Mesodermal cell (in vitro differentiated cells): ENCODE results near the gene GBP5.
"Not testable (repeated sequence)": the region's sequence is repeated elsewhere in the genome, so short reads cannot be mapped to it uniquely, and the experiment has no call there.

Experiments used
- H3K27ac ChIP-seq: 2 replicates; pipeline ENCODE4 v1.7.0; 2013; ENCODE audit warnings: mild to moderate bottlenecking, low read depth, low read length, moderate library complexity; ENCODE audit not compliant: severe bottlenecking
- H3K36me3 ChIP-seq: 2 replicates; pipeline ENCODE4 v1.7.1; 2013; ENCODE audit warnings: mild to moderate bottlenecking, low read length, moderate library complexity; ENCODE audit not compliant: control insufficient read depth, insufficient read depth
- H3K4me1 ChIP-seq: one replicate; pipeline ENCODE4 v1.7.1; 2013; ENCODE audit warnings: mild to moderate bottlenecking, low read length; ENCODE audit not compliant: insufficient read depth, control insufficient read depth, poor library complexity, severe bottlenecking
- H3K4me3 ChIP-seq: 2 replicates; pipeline ENCODE4 v1.7.0; 2013; ENCODE audit warnings: low read length, control low read depth, mild to moderate bottlenecking; ENCODE audit not compliant: insufficient read depth, poor library complexity, severe bottlenecking; ENCODE audit errors: extremely low read depth
- H3K9me3 ChIP-seq: 2 replicates; pipeline ENCODE4 v1.7.1; 2013; ENCODE audit warnings: mild to moderate bottlenecking, low read length, moderate library complexity; ENCODE audit not compliant: control insufficient read depth
- WGBS, 2 experiments: methylation state at CpG; one replicate each; pipeline ENCODE4 v1.1.5; 2013; ENCODE audit warnings: missing lambda C conversion rate in 2 of 2; ENCODE audit not compliant: insufficient coverage in 2 of 2; 5-methylcytosine and 5-hydroxymethylcytosine counted together

GBP5 gene

GRCh38 chr1:89302697-89303332, 30.2 kb upstream of the GBP5 start:
- Histone ChIP-seq H3K9me3 (no peaks in the 10 kb centered on the region), H3K4me3 (no peak overlapping the region), H3K4me1 (no peaks in the 10 kb centered on the region), H3K36me3 (no peaks in the 10 kb centered on the region), H3K27ac (no peak overlapping the region)
- WGBS, 2 experiments, result 91 to 97% methylated on average over 10 to 17 of the region's 25 CpGs

- not testable (repeated sequence) for H3K27ac ChIP-seq, H3K36me3 ChIP-seq, H3K4me3 ChIP-seq, H3K4me1 ChIP-seq, H3K9me3 ChIP-seq
- WGBS, 2 experiments, result no CpG with 5 or more reads among the region's 3 CpGs
These were observed 27.2 kb upstream of the GBP5 start for GRCh38 chr1:89299739-89300463.

GRCh38 chr1:89298461-89298860, 25.8 kb upstream of the GBP5 start:
- Histone ChIP-seq H3K4me3 (no peak overlapping the region), H3K36me3 (no peaks in the 10 kb centered on the region), H3K27ac (no peak overlapping the region), H3K9me3 (no peaks in the 10 kb centered on the region), H3K4me1 (no peaks in the 10 kb centered on the region)

GRCh38 chr1:89295187-89295586, 22.5 kb upstream of the GBP5 start:
- H3K4me3 ChIP-seq, result no peak overlapping the region
- WGBS, 2 experiments, result no CpG with 5 or more reads among the region's 1 CpG
- H3K36me3 ChIP-seq, result no peaks in the 10 kb centered on the region
- no peaks in the 10 kb centered on the region for H3K4me1 ChIP-seq
- H3K27ac ChIP-seq, result no peak overlapping the region
- no peaks in the 10 kb centered on the region for H3K9me3 ChIP-seq

DNA sequence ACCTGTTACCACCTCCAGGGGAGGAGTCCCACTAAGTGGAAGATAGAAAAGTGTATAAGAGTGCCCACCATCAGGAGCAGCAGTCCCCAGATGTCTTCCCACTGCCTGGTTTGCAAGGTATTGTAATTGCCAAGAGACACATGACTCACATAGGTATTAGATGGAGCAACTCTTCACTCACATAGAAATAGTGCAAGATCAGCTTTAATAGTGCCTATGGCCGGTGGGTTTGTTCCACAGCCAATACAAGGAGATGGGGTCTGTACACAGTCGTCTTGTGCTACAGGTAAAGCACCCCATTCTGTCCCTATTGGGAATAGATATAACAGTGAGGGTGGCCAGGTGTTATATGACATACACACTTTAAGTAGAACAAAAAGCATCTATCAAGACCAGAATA, 18.6 kb upstream of the GBP5 start:
- no peaks in the 10 kb centered on the region for H3K4me1 ChIP-seq
- no peak overlapping the region for H3K27ac ChIP-seq
- H3K4me3 ChIP-seq, result no peak overlapping the region
- WGBS, 2 experiments, result no CpG with 5 or more reads among the region's 2 CpGs
- no peaks in the 10 kb centered on the region for H3K9me3 ChIP-seq
- no peaks in the 10 kb centered on the region for H3K36me3 ChIP-seq

DNA sequence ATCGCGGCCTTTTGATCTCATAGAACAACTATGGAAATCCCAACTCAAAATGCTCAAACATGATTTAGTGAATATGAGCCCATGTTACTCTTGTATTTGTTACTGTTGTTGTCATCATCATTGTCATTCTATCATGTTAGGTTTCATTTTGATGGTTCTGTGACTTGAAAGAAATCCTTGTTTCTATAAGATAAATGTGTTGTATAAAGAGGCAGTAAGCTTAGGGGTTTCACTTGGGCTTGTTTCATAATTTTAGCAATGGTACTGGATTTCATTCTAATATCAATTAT, 15.3 kb upstream of the GBP5 start:
- Histone ChIP-seq H3K4me3 (no peak overlapping the region), H3K36me3 (no peaks in the 10 kb centered on the region), H3K4me1 (no peaks in the 10 kb centered on the region), H3K9me3 (no peaks in the 10 kb centered on the region), H3K27ac (no peak overlapping the region)
- WGBS, 2 experiments, result 100% methylated on average over 2 of the region's 2 CpGs; no CpG with 5 or more reads in 1 of the 2 experiments

GRCh38 chr1:89287181-89288050, 14.8 kb upstream of the GBP5 start:
- no peak overlapping the region for H3K4me3 ChIP-seq
- no peak overlapping the region for H3K27ac ChIP-seq
- H3K9me3 ChIP-seq, result no peaks in the 10 kb centered on the region
- H3K4me1 ChIP-seq, result no peaks in the 10 kb centered on the region
- WGBS, 2 experiments, result 77% methylated on average over 5 of the region's 5 CpGs
- no peaks in the 10 kb centered on the region for H3K36me3 ChIP-seq

GRCh38 chr1:89286549-89287180, 14.0 kb upstream of the GBP5 start:
- Histone ChIP-seq H3K36me3 (no peaks in the 10 kb centered on the region), H3K4me1 (no peaks in the 10 kb centered on the region), H3K4me3 (no peak overlapping the region), H3K9me3 (no peaks in the 10 kb centered on the region), H3K27ac (no peak overlapping the region)
- 92% methylated on average over 2 of the region's 3 CpGs; no CpG with 5 or more reads in 1 of the 2 experiments for WGBS, 2 experiments

- Histone ChIP-seq H3K9me3 (no peaks in the 10 kb centered on the region), H3K36me3 (no peaks in the 10 kb centered on the region), H3K4me3 (no peak overlapping the region), H3K27ac (no peak overlapping the region), H3K4me1 (no peaks in the 10 kb centered on the region)
- WGBS, 2 experiments, result 86 to 98% methylated on average over 5 of the region's 6 CpGs
These were observed 13.2 kb upstream of the GBP5 start for GRCh38 chr1:89285745-89286380.

GRCh38 chr1:89284078-89284763, 11.6 kb upstream of the GBP5 start:
- not testable (repeated sequence) for H3K4me1 ChIP-seq, H3K9me3 ChIP-seq, H3K36me3 ChIP-seq, H3K4me3 ChIP-seq, H3K27ac ChIP-seq
- 77 to 88% methylated on average over 4 to 5 of the region's 5 CpGs for WGBS, 2 experiments
